Right kidney (tissue), 1 donor: ENCODE results near the gene PAPSS1.

ENCODE experiments used
- DNase-seq: peaks from one replicate; pipeline ENCODE4 v3.0.0-alpha.2; 2016

Gene PAPSS1

GRCh38 chr4:107625391-107625902 is 94.6 kb downstream of the PAPSS1 start:
- DNase-seq = no peak

GRCh38 chr4:107624024-107624423 is 96.0 kb downstream of the PAPSS1 start:
- no peak for DNase-seq

- no peak for DNase-seq
Observed at GRCh38 chr4:107622006-107622405, 98.0 kb downstream of the PAPSS1 start.

GRCh38 chr4:107619731-107620130 is 100.3 kb downstream of the PAPSS1 start:
- no peak for DNase-seq

GRCh38 chr4:107619066-107619465 is 101.0 kb downstream of the PAPSS1 start:
- DNase-seq = no peak

GRCh38 chr4:107618656-107619055 is 101.4 kb downstream of the PAPSS1 start:
- DNase-seq = no peak

- DNase-seq = no peak
Observed at GRCh38 chr4:107616838-107617389, 103.1 kb downstream of the PAPSS1 start.

- DNase-seq = no peak
Observed at GRCh38 chr4:107615809-107616208, 104.2 kb downstream of the PAPSS1 start.

- no peak for DNase-seq
Observed at GRCh38 chr4:107603430-107603829, 116.6 kb downstream of the PAPSS1 start.

- no peak for DNase-seq
Observed at GRCh38 chr4:107600983-107601382, 119.1 kb downstream of the PAPSS1 start.

- DNase-seq = no peak
Observed at GRCh38 chr4:107600436-107600835, 119.6 kb downstream of the PAPSS1 start.

- DNase-seq = no peak
Observed at GRCh38 chr4:107599841-107600240, 120.2 kb downstream of the PAPSS1 start.

GRCh38 chr4:107593230-107593629 is 126.8 kb downstream of the PAPSS1 start:
- DNase-seq = no peak

GRCh38 chr4:107592519-107592918 is 127.5 kb downstream of the PAPSS1 start:
- no peak for DNase-seq

GRCh38 chr4:107589269-107589668 is 130.8 kb downstream of the PAPSS1 start:
- DNase-seq = no peak

- no peak for DNase-seq
Observed at GRCh38 chr4:107586371-107586770, 133.7 kb downstream of the PAPSS1 start.

- DNase-seq = no peak
Observed at GRCh38 chr4:107579099-107579498, 140.9 kb downstream of the PAPSS1 start.

GRCh38 chr4:107578321-107578720 is 141.7 kb downstream of the PAPSS1 start:
- DNase-seq = no peak

- no peak for DNase-seq
Observed at GRCh38 chr4:107577743-107578142, 142.3 kb downstream of the PAPSS1 start.

- DNase-seq = no peak
Observed at GRCh38 chr4:107575243-107575642, 144.8 kb downstream of the PAPSS1 start.

- DNase-seq = no peak
Observed at GRCh38 chr4:107572281-107572680, 147.8 kb downstream of the PAPSS1 start.

- DNase-seq = no peak
Observed at GRCh38 chr4:107570952-107571351, 149.1 kb downstream of the PAPSS1 start.

GRCh38 chr4:107564326-107564725 is 155.7 kb downstream of the PAPSS1 start:
- no peak for DNase-seq
